ENCODE results near the gene EEF2K. TPM values are rescaled to one million over a fixed set of nuclear protein-coding genes. Genes with fewer than 3 reads are reported as not detected.
A peak's percentile ranks its signal among the peaks of the same experiment; 100 is the strongest.

EEF2K gene
- total and polyA plus RNA-seq, 2 of the 13 experiments (the other 11 are each of a cell fraction or from before 2014, with no cell fraction given): 22.0 to 23.8 TPM

DNA sequence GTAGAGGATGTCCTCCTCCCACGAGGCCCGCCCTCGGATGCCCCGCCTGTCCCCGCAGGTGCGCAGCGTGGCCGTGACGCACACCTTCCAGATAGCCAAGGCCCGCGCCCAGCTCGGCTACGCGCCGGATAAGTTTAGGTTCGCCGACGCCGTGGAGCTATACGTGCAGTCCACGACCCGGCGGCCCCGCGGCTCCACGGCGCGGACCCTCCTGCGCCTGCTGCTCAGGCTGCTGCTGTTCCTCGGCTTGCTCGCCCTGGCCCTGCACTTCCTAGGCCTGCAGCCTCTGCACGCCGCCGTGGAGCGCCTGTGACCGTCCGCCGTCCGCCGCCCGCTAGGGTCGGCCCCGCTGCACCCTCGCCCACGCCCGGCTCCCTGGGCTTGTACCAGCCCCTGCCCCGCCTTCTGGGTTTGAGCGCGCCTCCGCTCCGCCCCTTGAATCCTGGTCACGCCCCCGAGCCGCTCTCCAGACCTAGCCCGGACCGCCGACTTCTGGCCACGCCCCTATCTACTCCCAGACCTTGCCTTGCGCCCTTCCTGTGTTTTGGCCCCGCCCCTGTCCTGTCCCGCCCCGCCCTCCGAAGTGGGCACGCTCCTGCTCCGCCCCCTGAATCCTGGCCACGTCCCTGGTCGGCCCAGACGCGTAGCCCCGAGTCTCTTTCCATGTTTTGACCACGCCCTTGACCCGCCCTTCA lies 15.8 kb upstream of the EEF2K start (continued):
- TF ChIP-seq, protein P1, sequence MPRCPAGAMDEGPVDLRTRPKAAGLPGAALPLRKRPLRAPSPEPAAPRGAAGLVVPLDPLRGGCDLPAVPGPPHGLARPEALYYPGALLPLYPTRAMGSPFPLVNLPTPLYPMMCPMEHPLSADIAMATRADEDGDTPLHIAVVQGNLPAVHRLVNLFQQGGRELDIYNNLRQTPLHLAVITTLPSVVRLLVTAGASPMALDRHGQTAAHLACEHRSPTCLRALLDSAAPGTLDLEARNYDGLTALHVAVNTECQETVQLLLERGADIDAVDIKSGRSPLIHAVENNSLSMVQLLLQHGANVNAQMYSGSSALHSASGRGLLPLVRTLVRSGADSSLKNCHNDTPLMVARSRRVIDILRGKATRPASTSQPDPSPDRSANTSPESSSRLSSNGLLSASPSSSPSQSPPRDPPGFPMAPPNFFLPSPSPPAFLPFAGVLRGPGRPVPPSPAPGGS (CRISPR knock-in tag; IDR thresholded peaks at IDR 0.05): peak; percentile 98
- peak; percentile 87; the same call in 1 of the 2 replicates for TF ChIP-seq ZNF337 (CRISPR knock-in tag; IDR thresholded peaks at IDR 0.05; ENCODE audit: borderline replicate concordance, low read depth)
- TF ChIP-seq, protein P2, sequence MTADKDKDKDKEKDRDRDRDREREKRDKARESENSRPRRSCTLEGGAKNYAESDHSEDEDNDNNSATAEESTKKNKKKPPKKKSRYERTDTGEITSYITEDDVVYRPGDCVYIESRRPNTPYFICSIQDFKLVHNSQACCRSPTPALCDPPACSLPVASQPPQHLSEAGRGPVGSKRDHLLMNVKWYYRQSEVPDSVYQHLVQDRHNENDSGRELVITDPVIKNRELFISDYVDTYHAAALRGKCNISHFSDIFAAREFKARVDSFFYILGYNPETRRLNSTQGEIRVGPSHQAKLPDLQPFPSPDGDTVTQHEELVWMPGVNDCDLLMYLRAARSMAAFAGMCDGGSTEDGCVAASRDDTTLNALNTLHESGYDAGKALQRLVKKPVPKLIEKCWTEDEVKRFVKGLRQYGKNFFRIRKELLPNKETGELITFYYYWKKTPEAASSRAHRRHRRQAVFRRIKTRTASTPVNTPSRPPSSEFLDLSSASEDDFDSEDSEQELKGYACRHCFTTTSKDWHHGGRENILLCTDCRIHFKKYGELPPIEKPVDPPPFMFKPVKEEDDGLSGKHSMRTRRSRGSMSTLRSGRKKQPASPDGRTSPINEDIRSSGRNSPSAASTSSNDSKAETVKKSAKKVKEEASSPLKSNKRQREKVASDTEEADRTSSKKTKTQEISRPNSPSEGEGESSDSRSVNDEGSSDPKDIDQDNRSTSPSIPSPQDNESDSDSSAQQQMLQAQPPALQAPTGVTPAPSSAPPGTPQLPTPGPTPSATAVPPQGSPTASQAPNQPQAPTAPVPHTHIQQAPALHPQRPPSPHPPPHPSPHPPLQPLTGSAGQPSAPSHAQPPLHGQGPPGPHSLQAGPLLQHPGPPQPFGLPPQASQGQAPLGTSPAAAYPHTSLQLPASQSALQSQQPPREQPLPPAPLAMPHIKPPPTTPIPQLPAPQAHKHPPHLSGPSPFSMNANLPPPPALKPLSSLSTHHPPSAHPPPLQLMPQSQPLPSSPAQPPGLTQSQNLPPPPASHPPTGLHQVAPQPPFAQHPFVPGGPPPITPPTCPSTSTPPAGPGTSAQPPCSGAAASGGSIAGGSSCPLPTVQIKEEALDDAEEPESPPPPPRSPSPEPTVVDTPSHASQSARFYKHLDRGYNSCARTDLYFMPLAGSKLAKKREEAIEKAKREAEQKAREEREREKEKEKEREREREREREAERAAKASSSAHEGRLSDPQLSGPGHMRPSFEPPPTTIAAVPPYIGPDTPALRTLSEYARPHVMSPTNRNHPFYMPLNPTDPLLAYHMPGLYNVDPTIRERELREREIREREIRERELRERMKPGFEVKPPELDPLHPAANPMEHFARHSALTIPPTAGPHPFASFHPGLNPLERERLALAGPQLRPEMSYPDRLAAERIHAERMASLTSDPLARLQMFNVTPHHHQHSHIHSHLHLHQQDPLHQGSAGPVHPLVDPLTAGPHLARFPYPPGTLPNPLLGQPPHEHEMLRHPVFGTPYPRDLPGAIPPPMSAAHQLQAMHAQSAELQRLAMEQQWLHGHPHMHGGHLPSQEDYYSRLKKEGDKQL (CRISPR knock-in tag; IDR thresholded peaks at IDR 0.05; ENCODE audit: low read depth): no peak
- no peak; the same call in 1 of the 2 replicates for TF ChIP-seq NCOA2 (CRISPR knock-in tag; IDR thresholded peaks at IDR 0.05)
- TF ChIP-seq ARHGAP35 (CRISPR knock-in tag; IDR thresholded peaks at IDR 0.05; ENCODE audit: borderline replicate concordance): peak; percentile 88
- no peak for TF ChIP-seq GTF2F1 (IDR thresholded peaks at IDR 0.05; ENCODE audit: low read length)
- TF ChIP-seq, protein P3, sequence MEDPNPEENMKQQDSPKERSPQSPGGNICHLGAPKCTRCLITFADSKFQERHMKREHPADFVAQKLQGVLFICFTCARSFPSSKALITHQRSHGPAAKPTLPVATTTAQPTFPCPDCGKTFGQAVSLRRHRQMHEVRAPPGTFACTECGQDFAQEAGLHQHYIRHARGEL (CRISPR knock-in tag; IDR thresholded peaks at IDR 0.05): 0 out of 2 replicates have a peak, but pooled peaks have one; percentile 30
- peak; percentile 51; the same call in 1 of the 2 replicates for TF ChIP-seq ZNF761 (CRISPR knock-in tag; conservative IDR thresholded peaks at IDR 0.05)
- peak; percentile 92; the same call in 1 of the 2 replicates for TF ChIP-seq ZFP41 (CRISPR knock-in tag; IDR thresholded peaks at IDR 0.05; ENCODE audit: borderline replicate concordance)
- TF ChIP-seq MIXL1 (CRISPR knock-in tag; IDR thresholded peaks at IDR 0.05): 0 out of 2 replicates have a peak, but pooled peaks have one; percentile 10
- TF ChIP-seq, protein P4, sequence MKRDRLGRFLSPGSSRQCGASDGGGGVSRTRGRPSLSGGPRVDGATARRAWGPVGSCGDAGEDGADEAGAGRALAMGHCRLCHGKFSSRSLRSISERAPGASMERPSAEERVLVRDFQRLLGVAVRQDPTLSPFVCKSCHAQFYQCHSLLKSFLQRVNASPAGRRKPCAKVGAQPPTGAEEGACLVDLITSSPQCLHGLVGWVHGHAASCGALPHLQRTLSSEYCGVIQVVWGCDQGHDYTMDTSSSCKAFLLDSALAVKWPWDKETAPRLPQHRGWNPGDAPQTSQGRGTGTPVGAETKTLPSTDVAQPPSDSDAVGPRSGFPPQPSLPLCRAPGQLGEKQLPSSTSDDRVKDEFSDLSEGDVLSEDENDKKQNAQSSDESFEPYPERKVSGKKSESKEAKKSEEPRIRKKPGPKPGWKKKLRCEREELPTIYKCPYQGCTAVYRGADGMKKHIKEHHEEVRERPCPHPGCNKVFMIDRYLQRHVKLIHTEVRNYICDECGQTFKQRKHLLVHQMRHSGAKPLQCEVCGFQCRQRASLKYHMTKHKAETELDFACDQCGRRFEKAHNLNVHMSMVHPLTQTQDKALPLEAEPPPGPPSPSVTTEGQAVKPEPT (CRISPR knock-in tag; IDR thresholded peaks at IDR 0.05; ENCODE audit: low read depth): peak; percentile 94
- TF ChIP-seq, protein P5, sequence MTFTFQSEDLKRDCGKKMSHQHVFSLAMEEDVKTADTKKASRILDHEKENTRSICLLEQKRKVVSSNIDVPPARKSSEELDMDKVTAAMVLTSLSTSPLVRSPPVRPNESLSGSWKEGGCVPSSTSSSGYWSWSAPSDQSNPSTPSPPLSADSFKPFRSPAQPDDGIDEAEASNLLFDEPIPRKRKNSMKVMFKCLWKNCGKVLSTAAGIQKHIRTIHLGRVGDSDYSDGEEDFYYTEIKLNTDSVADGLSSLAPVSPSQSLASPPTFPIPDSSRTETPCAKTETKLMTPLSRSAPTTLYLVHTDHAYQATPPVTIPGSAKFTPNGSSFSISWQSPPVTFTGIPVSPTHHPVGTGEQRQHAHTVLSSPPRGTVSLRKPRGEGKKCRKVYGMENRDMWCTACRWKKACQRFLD (CRISPR knock-in tag; IDR thresholded peaks at IDR 0.05; ENCODE audit: borderline replicate concordance): peak; percentile 92; the same call in 1 of the 2 replicates
- TF ChIP-seq, protein P6, sequence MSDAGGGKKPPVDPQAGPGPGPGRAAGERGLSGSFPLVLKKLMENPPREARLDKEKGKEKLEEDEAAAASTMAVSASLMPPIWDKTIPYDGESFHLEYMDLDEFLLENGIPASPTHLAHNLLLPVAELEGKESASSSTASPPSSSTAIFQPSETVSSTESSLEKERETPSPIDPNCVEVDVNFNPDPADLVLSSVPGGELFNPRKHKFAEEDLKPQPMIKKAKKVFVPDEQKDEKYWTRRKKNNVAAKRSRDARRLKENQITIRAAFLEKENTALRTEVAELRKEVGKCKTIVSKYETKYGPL (CRISPR knock-in tag; IDR thresholded peaks at IDR 0.05): no peak
- TF ChIP-seq KDM5B (CRISPR knock-in tag; IDR thresholded peaks at IDR 0.05; ENCODE audit: borderline replicate concordance): peak; percentile 89
- peak; percentile 79 for TF ChIP-seq NKX3-1 (CRISPR knock-in tag; IDR thresholded peaks at IDR 0.05)
- TF ChIP-seq, protein P7, sequence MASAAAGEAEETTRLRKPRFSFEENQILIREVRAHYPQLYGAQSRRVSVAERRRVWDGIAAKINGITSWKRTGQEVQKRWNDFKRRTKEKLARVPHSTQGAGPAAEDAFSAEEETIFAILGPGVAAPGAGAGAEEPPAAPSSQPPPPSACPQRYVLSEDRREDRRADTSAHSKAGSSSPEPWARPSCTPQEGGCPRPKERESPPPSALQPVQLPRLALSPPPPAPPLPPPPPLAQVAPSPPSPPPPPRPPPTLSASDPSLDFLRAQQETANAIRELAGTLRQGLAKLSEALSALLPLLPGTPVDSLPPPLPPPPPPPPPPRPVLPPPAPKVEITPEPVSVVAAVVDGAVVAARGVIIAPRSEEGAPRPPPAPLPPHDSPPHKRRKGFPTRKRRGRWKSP (CRISPR knock-in tag; IDR thresholded peaks at IDR 0.05): peak; percentile 94

Measured in HepG2 (cell line).